Osteocyte (in vitro differentiated cells): ENCODE measurements around the gene CCBE1. TPM values are rescaled to one million over a fixed set of nuclear protein-coding genes. Genes with fewer than 3 reads are reported as not detected.

ENCODE experiments used
- DNase-seq: peaks from one replicate; pipeline ENCODE4 v3.0.0; 2021; ENCODE audit warnings: mixed read lengths; ENCODE audit not compliant: unreplicated experiment; ENCODE audit errors: extremely low spot score
- H3K27ac Mint-ChIP-seq: one replicate; pipeline ENCODE4 v1.8.0; 2021; ENCODE audit warnings: mild to moderate bottlenecking, mixed read lengths; ENCODE audit not compliant: unreplicated experiment
- H3K27me3 Mint-ChIP-seq: one replicate; pipeline ENCODE4 v1.8.0; 2021; ENCODE audit warnings: mixed read lengths; ENCODE audit not compliant: unreplicated experiment
- H3K36me3 Mint-ChIP-seq: one replicate; pipeline ENCODE4 v1.8.0; 2021; ENCODE audit warnings: mixed read lengths; ENCODE audit not compliant: unreplicated experiment
- H3K4me1 Mint-ChIP-seq: one replicate; pipeline ENCODE4 v1.8.0; 2021; ENCODE audit warnings: mixed read lengths; ENCODE audit not compliant: unreplicated experiment
- H3K4me3 Mint-ChIP-seq: one replicate; pipeline ENCODE4 v1.8.0; 2021; ENCODE audit warnings: mild to moderate bottlenecking, moderate library complexity, mixed read lengths; ENCODE audit not compliant: unreplicated experiment
- H3K9me3 Mint-ChIP-seq: one replicate; pipeline ENCODE4 v1.8.0; 2021; ENCODE audit warnings: mixed read lengths; ENCODE audit not compliant: unreplicated experiment
- total RNA-seq: library from RNA; stranded (reverse); gene quantifications from 2 replicates; pipeline ENCODE4 v1.2.1, GENCODE V29; 2021
- TF ChIP-seq, protein P1 (sequence below): fragments of 200-600 bp; sonication (generic); IDR thresholded peaks from 2 replicates; pipeline ENCODE4 v1.5.0; 2021; ENCODE audit warnings: antibody characterized with exemption, mild to moderate bottlenecking, moderate library complexity

CCBE1 gene
- total RNA-seq, 1 donor from 2014 or later: 22.8 TPM

DNA sequence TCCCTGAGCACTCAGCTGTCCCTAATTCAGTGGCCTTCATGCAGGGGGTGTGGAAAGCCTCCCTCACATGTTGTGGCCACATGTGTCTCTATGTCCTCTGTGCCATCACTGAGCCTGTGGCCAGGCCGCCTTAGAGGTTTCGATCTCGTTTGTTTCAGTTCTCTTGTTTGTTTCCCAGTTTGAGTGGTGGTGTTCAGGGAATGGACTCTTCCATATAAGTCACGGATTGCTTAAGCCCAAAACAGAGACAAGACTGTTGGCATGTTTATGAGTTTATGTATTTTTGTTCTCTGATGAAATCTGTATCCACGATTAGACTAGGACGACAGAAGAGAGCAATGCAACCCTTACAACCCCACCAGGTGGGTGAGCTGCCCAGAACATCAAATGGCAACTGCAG lies 134.5 kb downstream of the CCBE1 start:
- Mint-ChIP-seq H3K27me3 (no peaks in the 10 kb centered on the region), H3K9me3 (peaks cover 3% of the 10 kb centered on the region), H3K4me3 (no peak overlapping the region), H3K36me3 (peaks cover 1% of the 10 kb centered on the region), H3K27ac (no peak overlapping the region), H3K4me1 (peaks cover 16% of the 10 kb centered on the region)
- no peak for DNase-seq
- TF ChIP-seq, protein P1, sequence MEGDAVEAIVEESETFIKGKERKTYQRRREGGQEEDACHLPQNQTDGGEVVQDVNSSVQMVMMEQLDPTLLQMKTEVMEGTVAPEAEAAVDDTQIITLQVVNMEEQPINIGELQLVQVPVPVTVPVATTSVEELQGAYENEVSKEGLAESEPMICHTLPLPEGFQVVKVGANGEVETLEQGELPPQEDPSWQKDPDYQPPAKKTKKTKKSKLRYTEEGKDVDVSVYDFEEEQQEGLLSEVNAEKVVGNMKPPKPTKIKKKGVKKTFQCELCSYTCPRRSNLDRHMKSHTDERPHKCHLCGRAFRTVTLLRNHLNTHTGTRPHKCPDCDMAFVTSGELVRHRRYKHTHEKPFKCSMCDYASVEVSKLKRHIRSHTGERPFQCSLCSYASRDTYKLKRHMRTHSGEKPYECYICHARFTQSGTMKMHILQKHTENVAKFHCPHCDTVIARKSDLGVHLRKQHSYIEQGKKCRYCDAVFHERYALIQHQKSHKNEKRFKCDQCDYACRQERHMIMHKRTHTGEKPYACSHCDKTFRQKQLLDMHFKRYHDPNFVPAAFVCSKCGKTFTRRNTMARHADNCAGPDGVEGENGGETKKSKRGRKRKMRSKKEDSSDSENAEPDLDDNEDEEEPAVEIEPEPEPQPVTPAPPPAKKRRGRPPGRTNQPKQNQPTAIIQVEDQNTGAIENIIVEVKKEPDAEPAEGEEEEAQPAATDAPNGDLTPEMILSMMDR: no peak

DNA sequence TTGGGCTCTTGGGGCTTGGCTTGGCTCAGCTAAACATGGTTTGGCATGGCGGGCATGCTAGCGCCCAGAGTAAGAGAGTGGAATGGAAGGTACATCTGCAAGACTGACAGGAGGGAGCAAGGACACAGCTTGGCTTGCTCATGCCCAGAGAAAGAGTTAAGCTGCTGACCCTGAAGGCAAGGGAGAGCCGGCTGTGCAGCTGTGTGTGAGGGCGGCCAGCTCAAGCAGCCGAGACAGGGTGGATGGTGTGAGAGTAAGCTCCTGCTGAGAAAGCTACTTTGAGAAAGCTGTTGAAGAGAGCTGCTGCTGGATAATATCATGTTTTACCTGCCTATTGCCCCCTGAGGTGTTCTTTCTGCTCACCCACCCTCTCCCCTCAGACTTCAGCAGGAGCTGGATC lies 135.6 kb downstream of the CCBE1 start:
- DNase-seq: no peak
- Mint-ChIP-seq H3K27ac (no peak overlapping the region), H3K27me3 (no peaks in the 10 kb centered on the region), H3K9me3 (peaks cover 8% of the 10 kb centered on the region), H3K36me3 (peaks cover 2% of the 10 kb centered on the region), H3K4me3 (no peak overlapping the region), H3K4me1 (peaks cover 12% of the 10 kb centered on the region)
- TF ChIP-seq, protein P1: no peak

DNA sequence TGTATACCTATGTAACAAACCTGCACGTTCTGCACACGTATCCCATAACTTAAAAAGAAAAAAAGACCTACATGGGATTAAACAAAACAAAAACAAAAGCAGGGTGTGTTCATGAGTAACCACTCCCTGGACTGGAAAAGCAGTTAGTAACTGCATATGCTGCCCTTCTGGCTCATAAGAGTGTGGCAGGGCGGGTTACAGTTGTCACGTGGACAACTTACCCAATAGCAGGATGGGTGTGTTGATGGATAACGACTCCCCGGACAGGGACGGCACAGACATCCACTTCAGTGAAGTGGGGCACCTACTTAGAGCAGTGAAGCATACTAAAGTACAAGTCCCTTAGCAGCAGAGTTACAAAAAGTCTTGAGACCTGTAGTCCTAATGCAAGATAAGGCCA lies 136.7 kb downstream of the CCBE1 start:
- Mint-ChIP-seq H3K27me3 (no peaks in the 10 kb centered on the region), H3K36me3 (peaks cover 2% of the 10 kb centered on the region), H3K9me3 (peaks cover 8% of the 10 kb centered on the region), H3K4me1 (peaks cover 12% of the 10 kb centered on the region), H3K4me3 (no peak overlapping the region), H3K27ac (no peak overlapping the region)
- TF ChIP-seq, protein P1: no peak
- DNase-seq: no peak

DNA sequence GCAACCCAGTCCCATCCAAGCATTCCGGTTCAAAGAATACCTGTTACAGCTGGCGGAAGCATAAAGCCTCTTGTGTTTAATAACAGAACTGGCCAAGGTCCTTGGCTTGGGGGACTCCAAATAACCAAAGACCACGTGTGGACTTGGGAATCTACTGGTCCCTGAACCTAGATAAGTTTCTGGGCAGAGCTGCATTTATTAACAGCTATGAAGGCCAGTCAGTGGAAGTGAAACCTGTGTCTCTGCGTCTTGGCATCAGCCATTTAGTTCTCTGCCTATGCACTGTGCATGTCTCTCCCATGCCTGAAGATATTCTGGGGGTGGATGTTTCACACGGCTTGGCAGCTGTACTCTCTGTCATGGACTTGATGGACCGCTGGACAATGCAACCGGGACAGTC lies 137.7 kb downstream of the CCBE1 start:
- DNase-seq: no peak
- H3K4me3 Mint-ChIP-seq: no peak overlapping the region
- H3K4me1 Mint-ChIP-seq: peaks cover 16% of the 10 kb centered on the region
- peaks cover 2% of the 10 kb centered on the region for H3K36me3 Mint-ChIP-seq
- peaks cover 8% of the 10 kb centered on the region for H3K9me3 Mint-ChIP-seq
- H3K27me3 Mint-ChIP-seq: no peaks in the 10 kb centered on the region
- TF ChIP-seq, protein P1: no peak
- no peak overlapping the region for H3K27ac Mint-ChIP-seq

DNA sequence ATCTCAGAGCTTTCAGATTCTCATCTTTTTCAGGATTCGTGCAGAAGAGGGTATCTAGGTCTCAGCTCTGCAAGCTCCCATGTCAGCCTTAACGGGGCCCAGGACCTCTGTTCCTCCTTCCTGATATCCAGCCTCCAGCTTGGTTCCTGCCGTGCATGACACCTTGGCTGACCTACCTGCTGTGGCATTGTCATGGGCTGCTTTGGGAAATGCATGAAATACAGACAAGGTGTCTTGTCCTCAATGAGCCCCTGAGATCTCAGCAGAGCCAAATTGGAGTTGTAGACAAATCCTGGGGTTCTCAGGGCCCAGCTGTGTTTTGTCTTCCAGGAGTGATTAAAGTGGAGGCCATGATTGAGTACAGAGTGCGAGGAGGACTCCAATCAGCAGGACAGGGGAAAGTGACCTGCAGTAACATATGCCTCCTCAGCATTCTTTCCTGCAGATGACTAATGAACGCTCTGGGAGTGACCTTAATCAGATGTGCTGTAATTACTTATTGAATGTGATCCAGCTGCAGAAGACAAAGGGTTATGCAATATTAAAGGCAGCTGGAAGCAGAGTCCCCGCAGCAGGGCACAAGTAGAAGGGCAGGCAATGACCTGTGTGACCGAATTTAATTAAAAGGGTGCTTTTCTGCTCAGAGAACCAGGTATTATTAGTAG lies 141.1 kb downstream of the CCBE1 start:
- TF ChIP-seq, protein P1: no peak
- H3K4me1 Mint-ChIP-seq: peaks cover 16% of the 10 kb centered on the region
- H3K27ac Mint-ChIP-seq: no peak overlapping the region
- H3K27me3 Mint-ChIP-seq: no peaks in the 10 kb centered on the region
- peaks cover 8% of the 10 kb centered on the region for H3K9me3 Mint-ChIP-seq
- no peak for DNase-seq
- H3K36me3 Mint-ChIP-seq: peaks cover 2% of the 10 kb centered on the region
- no peak overlapping the region for H3K4me3 Mint-ChIP-seq
